ENCODE measurements around the gene DYNLT1. TPM values are rescaled to one million over a fixed set of nuclear protein-coding genes. Genes with fewer than 3 reads are reported as not detected.

DYNLT1 gene
- total and polyA plus RNA-seq, 12 donors: 106 to 211 (median 122) TPM

DNA sequence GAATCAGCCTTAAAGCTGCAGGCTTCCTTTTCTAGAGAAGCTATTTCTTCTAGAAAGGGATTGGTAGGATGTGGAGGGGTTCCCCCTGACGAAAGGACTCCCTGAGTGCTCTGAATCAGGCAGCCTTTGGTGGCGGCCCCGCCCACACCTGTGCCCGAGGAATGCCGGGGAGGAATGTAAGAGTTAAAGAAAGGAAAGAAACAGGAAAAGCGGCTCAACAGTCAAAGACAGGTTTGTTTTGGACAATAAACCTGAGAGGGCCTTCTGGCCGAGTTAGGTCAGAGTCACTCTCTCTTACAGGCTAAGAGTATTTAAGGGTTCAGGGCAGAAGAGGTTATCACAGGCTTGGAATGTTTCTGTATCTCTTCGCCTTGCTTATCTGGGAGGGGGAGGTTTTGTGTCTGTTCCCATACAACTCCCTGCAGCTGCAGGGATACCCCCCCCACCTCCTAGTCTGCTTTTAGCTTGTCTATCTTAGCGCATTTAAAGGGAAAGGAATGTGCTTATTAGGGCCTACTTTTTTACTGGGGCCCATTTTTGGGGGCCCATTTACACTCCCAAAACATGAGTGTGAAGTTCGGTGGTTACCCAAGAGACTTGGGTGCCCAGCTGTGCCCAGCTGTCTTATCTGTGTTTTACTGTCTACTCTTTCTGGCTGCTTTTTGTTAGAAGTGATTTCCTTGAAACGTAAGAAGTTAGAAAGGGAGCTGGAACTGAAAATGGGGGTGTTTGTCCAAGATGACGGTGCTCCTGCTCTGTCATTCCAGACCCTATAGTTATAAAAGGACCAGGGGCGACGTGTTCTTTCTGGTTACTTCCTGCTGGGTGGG lies 32.8 kb downstream of the DYNLT1 start:
- peaks cover 0 to 90% (median 8%) of the 10 kb centered on the region in 9 donors for H3K36me3 ChIP-seq
- H3K27me3 ChIP-seq: no peaks in the 10 kb centered on the region
- H3K4me1 ChIP-seq: peaks cover 3 to 36% (median 20%) of the 10 kb centered on the region in 9 donors
- no peak overlapping the region for H3K4me3 ChIP-seq
- DNase-seq (no peak), ATAC-seq (peak in 4 of 8 donors; percentile 21 to 51 (median 38))
- no peak for TF ChIP-seq CTCF (IDR thresholded peaks at IDR 0.05)
- peak overlapping the region in 5 of 10 donors; percentile 21 to 60 (median 58) for H3K27ac ChIP-seq
- 50 to 61% methylated on average over 14 of the region's 14 CpGs for WGBS, 2 donors
- H3K9me3 ChIP-seq: peaks cover 0 to 14% (median 0%) of the 10 kb centered on the region in 11 donors
- intact Hi-C loops (cut with DNase I): no loop called here

DNA sequence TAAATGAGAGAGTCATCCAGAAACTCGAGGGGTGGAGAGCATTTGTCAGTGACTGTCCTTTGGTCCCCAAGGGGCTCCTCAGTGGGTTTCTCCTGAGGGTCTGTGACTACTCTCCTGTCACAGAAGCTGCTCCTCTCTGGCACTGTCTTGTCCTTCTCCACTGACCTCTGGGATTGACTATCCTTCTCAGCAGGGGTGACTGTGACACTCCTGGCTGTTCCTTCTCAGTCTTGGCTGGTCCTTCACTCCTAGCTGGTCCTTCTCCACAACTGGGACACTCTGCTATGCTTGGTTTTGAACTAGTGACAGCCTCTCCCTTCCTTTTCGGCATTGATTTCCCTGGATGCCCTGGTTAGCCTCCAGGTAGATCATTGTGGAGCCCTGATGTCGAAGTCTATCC lies 33.5 kb downstream of the DYNLT1 start:
- WGBS, 2 donors: 67 to 75% methylated on average over 3 of the region's 3 CpGs
- DNase-seq: no peak
- Histone ChIP-seq H3K4me3 (no peak overlapping the region), H3K9me3 (peaks cover 0 to 14% (median 0%) of the 10 kb centered on the region in 11 donors), H3K27me3 (no peaks in the 10 kb centered on the region), H3K36me3 (peaks cover 0 to 97% (median 8%) of the 10 kb centered on the region in 9 donors), H3K27ac (peak overlapping the region in 4 of 10 donors; percentile 53 to 60 (median 59)), H3K4me1 (peaks cover 3 to 36% (median 20%) of the 10 kb centered on the region in 9 donors)
- intact Hi-C loops (cut with DNase I): no loop called here
- TF ChIP-seq CTCF (IDR thresholded peaks at IDR 0.05): no peak
- peak in 2 of 8 donors; percentile 14 to 35 for ATAC-seq

DNA sequence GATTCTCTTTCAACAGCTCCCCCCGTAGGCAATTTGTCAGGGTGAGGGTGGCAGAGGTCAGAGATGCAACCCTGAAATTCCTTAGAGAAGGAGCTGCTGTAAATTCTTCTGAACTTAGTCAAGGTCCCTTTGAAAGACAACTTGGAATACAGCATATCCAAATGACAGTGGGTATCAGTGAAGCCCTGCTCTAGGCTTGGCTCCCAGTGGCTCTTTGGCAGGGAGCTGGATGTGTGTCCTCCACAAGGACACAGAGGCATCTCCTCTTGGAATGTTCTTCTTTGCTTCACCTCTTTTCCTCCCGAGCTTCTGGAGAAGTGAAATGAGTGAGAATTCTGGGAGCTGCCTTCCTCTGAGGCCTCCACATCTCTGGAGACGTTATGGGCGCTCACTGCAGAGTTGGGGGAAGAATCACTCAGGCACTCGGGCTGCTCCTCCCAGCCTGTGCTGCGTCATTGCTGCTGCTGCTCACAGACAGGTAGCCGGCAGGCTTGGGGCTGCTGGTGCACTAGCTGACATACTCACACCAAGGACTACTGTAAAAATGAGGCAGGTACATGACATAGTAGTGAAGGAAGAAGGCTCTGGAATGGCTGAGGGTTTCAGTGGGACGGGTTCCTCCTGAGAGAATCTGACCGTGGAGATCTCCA lies 34.1 kb downstream of the DYNLT1 start:
- no peak for TF ChIP-seq CTCF (IDR thresholded peaks at IDR 0.05)
- intact Hi-C loops (cut with DNase I): no loop called here
- 63 to 70% methylated on average over 9 of the region's 9 CpGs for WGBS, 2 donors
- H3K9me3 ChIP-seq: peaks cover 0 to 10% (median 0%) of the 10 kb centered on the region in 11 donors
- no peak overlapping the region for H3K4me3 ChIP-seq
- H3K27ac ChIP-seq: peak overlapping the region in 4 of 10 donors; percentile 41 to 60 (median 59)
- ATAC-seq (peak in 6 of 8 donors; percentile 57 to 76 (median 62)), DNase-seq (no peak)
- H3K36me3 ChIP-seq: peaks cover 0 to 98% (median 8%) of the 10 kb centered on the region in 9 donors
- no peaks in the 10 kb centered on the region for H3K27me3 ChIP-seq
- peaks cover 3 to 36% (median 20%) of the 10 kb centered on the region in 9 donors for H3K4me1 ChIP-seq

DNA sequence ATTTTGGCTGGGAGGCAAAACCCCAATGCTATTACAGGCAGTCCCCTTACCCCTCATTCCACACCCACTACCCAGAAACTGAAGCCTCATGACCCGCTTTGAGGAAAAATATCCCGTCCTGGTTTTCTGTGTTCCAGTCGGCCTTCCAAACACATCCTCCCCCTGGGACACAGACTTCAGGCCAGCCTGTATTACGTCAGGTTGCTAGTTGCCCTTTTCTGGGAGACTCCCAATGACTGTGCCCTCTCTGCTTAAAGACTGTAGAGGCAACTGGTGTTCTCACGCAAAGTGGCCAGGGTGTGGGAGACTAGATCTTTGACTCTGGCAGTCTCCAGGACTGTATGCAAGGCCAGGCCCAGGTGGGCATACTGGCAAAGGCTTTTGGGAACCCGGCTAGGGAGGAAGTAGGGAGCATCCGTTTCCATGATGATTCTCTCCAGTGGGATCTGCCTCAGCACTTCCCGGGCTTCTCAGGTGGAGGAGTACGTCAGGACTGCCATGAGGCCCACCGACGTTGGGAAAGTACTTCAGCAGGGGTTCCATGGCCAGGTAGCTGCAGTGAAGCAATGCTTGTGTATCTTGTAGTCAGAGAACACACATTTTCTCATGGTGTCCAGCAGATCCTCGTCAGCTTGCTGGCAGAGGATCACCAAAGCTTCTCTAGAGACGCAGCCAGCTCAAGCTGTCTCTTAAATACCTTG lies 34.9 kb downstream of the DYNLT1 start:
- ATAC-seq: peak in 5 of 8 donors; percentile 15 to 51 (median 40)
- DNase-seq: no peak
- Histone ChIP-seq H3K36me3 (peaks cover 0 to 92% (median 8%) of the 10 kb centered on the region in 9 donors), H3K27ac (peak overlapping the region in 4 of 10 donors; percentile 37 to 60 (median 47)), H3K4me3 (no peak overlapping the region), H3K27me3 (no peaks in the 10 kb centered on the region), H3K9me3 (peaks cover 0 to 2% (median 0%) of the 10 kb centered on the region in 11 donors), H3K4me1 (peaks cover 3 to 36% (median 20%) of the 10 kb centered on the region in 9 donors)
- intact Hi-C loops (cut with DNase I): loop anchor here in 5 of 10 donors (5.0 to 10.0 kb wide), 3 partner anchors 387 to 395 kb away; no protein-coding TSS in a partner anchor
- WGBS, 2 donors: 81 to 83% methylated on average over 13 of the region's 13 CpGs
- TF ChIP-seq CTCF (IDR thresholded peaks at IDR 0.05): no peak

Measured in heart right ventricle (tissue), 16 donors.